DND-41 (cell line): ENCODE measurements around the gene MEGF6.

Experiments
- EZH2 ChIP-seq: IDR thresholded peaks from 3 replicates; pipeline ENCODE4 v1.6.1; 2012; ENCODE audit warnings: borderline replicate concordance, low read depth, mild to moderate bottlenecking, moderate library complexity, low read length, inconsistent platforms; ENCODE audit not compliant: severe bottlenecking
- TF ChIP-seq, protein P1 (sequence below): IDR thresholded peaks from 2 replicates; pipeline ENCODE4 v1.5.1; 2012; ENCODE audit warnings: borderline replicate concordance, low read length, moderate library complexity, mild to moderate bottlenecking; ENCODE audit not compliant: poor library complexity, severe bottlenecking; ENCODE audit errors: extremely low read depth

DNA sequence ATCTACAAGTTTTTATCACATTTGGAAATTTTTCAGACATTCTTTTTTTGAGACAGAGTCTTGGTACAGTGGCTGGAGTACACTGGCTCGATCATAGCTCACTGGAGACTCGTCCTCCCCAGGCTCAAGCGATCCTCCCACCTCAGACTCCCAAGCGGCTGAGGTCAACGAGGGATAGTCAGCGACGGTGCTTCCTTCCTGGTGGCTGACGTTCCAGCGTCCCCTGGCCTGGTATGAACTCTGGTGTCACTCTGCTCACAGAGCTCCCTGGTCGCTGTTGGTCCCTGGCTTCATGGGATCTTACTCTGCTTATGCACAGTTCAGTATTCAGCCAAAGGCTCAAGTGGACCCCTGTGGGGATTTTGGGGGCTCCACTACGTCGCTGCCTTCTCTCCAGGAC lies 160.3 kb downstream of the MEGF6 start:
- TF ChIP-seq, protein P1, sequence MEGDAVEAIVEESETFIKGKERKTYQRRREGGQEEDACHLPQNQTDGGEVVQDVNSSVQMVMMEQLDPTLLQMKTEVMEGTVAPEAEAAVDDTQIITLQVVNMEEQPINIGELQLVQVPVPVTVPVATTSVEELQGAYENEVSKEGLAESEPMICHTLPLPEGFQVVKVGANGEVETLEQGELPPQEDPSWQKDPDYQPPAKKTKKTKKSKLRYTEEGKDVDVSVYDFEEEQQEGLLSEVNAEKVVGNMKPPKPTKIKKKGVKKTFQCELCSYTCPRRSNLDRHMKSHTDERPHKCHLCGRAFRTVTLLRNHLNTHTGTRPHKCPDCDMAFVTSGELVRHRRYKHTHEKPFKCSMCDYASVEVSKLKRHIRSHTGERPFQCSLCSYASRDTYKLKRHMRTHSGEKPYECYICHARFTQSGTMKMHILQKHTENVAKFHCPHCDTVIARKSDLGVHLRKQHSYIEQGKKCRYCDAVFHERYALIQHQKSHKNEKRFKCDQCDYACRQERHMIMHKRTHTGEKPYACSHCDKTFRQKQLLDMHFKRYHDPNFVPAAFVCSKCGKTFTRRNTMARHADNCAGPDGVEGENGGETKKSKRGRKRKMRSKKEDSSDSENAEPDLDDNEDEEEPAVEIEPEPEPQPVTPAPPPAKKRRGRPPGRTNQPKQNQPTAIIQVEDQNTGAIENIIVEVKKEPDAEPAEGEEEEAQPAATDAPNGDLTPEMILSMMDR: no peak
- no peak for TF ChIP-seq EZH2
